HCT116 (cell line): ENCODE measurements around the gene FCN3. TPM values are rescaled to one million over a fixed set of nuclear protein-coding genes. Genes with fewer than 3 reads are reported as not detected.

Experiments
- ATAC-seq: fragments of 200-7000 bp; cut with Tn5 transposase; 2 replicates; pipeline ENCODE4 v1.9.1; 2020; ENCODE audit warnings: mild to moderate bottlenecking, moderate library complexity
- BruUV-seq: library from RNA; stranded (reverse); fragments of 400-500 nt; replicated peaks from 2 replicates; lab custom pipeline; 2021; lab: Mats Ljungman, UMichigan
- CTCF ChIA-PET: fragments of 300-600 bp; sonication (Branson Sonifier 250); formaldehyde crosslinking; loops from one replicate; lab custom pipeline; 2021; ENCODE audit warnings: antibody characterized with exemption; lab: Charles Lee
- POLR2A ChIA-PET: fragments of 300-600, 350-600 bp; sonication (Branson Sonifier 250); formaldehyde crosslinking; loops from one replicate; lab custom pipeline; 2021; ENCODE audit warnings: antibody characterized with exemption; lab: Charles Lee
- RAD21 ChIA-PET, 2 experiments: fragments of 300-600 bp; sonication (Branson Sonifier 250); formaldehyde crosslinking; loops; one replicate each; lab custom pipeline; 2023; ENCODE audit warnings: low total read pairs in 2 of 2; ENCODE audit not compliant: uncharacterized antibody in 2 of 2, unreplicated experiment in 2 of 2, low non-redundant PET in 1 of 2; lab: Charles Lee
- DNase-seq: peaks from one replicate; pipeline ENCODE4 v3.0.0-alpha.2; 2010; ENCODE audit warnings: low read depth, low spot score
- H2AFZ ChIP-seq: fragments of 200-600 bp; shearing (Covaris generic), sonication (generic); 2 replicates; pipeline ENCODE4 v1.6.1; 2017; ENCODE audit warnings: low read depth, mixed run types, mixed read lengths, antibody characterized with exemption, low read length; ENCODE audit not compliant: poor library complexity, severe bottlenecking
- H3K27ac ChIP-seq: 2 replicates; pipeline ENCODE4 v1.5.1; 2012; ENCODE audit warnings: low read depth, low read length
- H3K27me3 ChIP-seq: fragments of 200-600 bp; sonication (generic); 2 replicates; pipeline ENCODE4 v1.6.1; 2016; ENCODE audit warnings: mixed run types, low read length, mixed read lengths; ENCODE audit not compliant: insufficient read depth
- H3K36me3 ChIP-seq, 2 experiments: fragments of 200-500 bp in 1 of 2; fragments of 200-600 bp in 1 of 2; sonication (Bioruptor generic) in 1 of 2; sonication (generic) in 1 of 2; 2 replicates each; pipeline versions ENCODE4 v1.5.1 to v1.6.1; 2014 to 2016; ENCODE audit warnings: low read length in 2 of 2, inconsistent platforms in 1 of 2, mixed read lengths in 1 of 2, mixed run types in 1 of 2; ENCODE audit not compliant: insufficient read depth in 2 of 2, control insufficient read depth in 1 of 2
- H3K4me1 ChIP-seq, 2 experiments: fragments of 200-600 bp in 1 of 2; sonication (generic) in 1 of 2; 2 replicates each; pipeline versions ENCODE4 v1.5.1 to v1.6.1; 2012 to 2017; ENCODE audit warnings: low read length in 2 of 2, inconsistent platforms in 1 of 2, mild to moderate bottlenecking in 1 of 2, mixed read lengths in 1 of 2, mixed run types in 1 of 2, moderate library complexity in 1 of 2; ENCODE audit not compliant: insufficient read depth in 2 of 2, control insufficient read depth in 1 of 2
- H3K4me2 ChIP-seq: fragments of 200-600 bp; sonication (generic); 2 replicates; pipeline ENCODE4 v1.6.1; 2017; ENCODE audit warnings: mixed run types, low read length, mixed read lengths
- H3K4me3 ChIP-seq, 2 experiments: fragments of 200-600 bp in 1 of 2; sonication (generic) in 1 of 2; replicated peaks in 1 of 2; 2 replicates each; pipeline ENCODE4 v1.5.1; 2011 to 2016; ENCODE audit warnings: low read length in 2 of 2, control low read depth in 1 of 2, low read depth in 1 of 2, mild to moderate bottlenecking in 1 of 2, mixed read lengths in 1 of 2, mixed run types in 1 of 2
- H3K79me2 ChIP-seq: fragments of 200-600 bp; sonication (generic); 2 replicates; pipeline ENCODE4 v1.6.1; 2017; ENCODE audit warnings: mild to moderate bottlenecking, mixed run types, low read length, moderate library complexity, mixed read lengths; ENCODE audit not compliant: insufficient read depth
- H3K9ac ChIP-seq: fragments of 200-600 bp; sonication (generic); 2 replicates; pipeline ENCODE4 v1.6.1; 2016; ENCODE audit warnings: low read length, mixed read lengths
- H3K9me2 ChIP-seq: fragments of 200-600 bp; sonication (generic), shearing (Covaris generic); 2 replicates; pipeline ENCODE4 v1.6.1; 2017; ENCODE audit warnings: mixed run types, mild to moderate bottlenecking, moderate library complexity; ENCODE audit not compliant: insufficient read depth
- H3K9me3 ChIP-seq, 2 experiments: fragments of 200-500 bp in 1 of 2; fragments of 200-600 bp in 1 of 2; sonication (Bioruptor generic) in 1 of 2; sonication (generic) in 1 of 2; 2 replicates each; pipeline ENCODE4 v1.6.1; 2014 to 2017; ENCODE audit warnings: low read length in 2 of 2, mixed read lengths in 2 of 2, inconsistent platforms in 1 of 2, low read depth in 1 of 2, mild to moderate bottlenecking in 1 of 2, mixed run types in 1 of 2, moderate library complexity in 1 of 2; ENCODE audit not compliant: control insufficient read depth in 1 of 2, insufficient read depth in 1 of 2
- H4K20me1 ChIP-seq: fragments of 200-600 bp; sonication (generic), shearing (Covaris generic); 2 replicates; pipeline ENCODE4 v1.6.1; 2017; ENCODE audit warnings: mixed run types, mild to moderate bottlenecking, moderate library complexity; ENCODE audit not compliant: insufficient read depth
- ATF3 ChIP-seq: IDR thresholded peaks from 2 replicates; pipeline ENCODE4 v1.6.1; 2012
- CBX3 ChIP-seq: IDR thresholded peaks from 2 replicates; pipeline ENCODE4 v1.6.1; 2012; ENCODE audit warnings: low read depth
- CEBPB ChIP-seq: IDR thresholded peaks from 2 replicates; pipeline ENCODE4 v1.6.1; 2012; ENCODE audit warnings: low read depth
- ELF1 ChIP-seq: IDR thresholded peaks from 2 replicates; pipeline ENCODE4 v1.6.1; 2012; ENCODE audit warnings: low read depth, borderline replicate concordance
- EZH2 ChIP-seq: fragments of 200-600 bp; sonication (generic); IDR thresholded peaks from 2 replicates; pipeline ENCODE4 v1.6.1; 2017; ENCODE audit warnings: antibody characterized with exemption, mixed run types
- EZH2phosphoT487 ChIP-seq: fragments of 200-600 bp; IDR thresholded peaks from 2 replicates; pipeline ENCODE4 v1.6.1; 2018; ENCODE audit warnings: antibody characterized with exemption, borderline replicate concordance
- FOSL1 ChIP-seq: IDR thresholded peaks from 2 replicates; pipeline ENCODE4 v1.6.1; 2012; ENCODE audit warnings: low read depth
- MAX ChIP-seq: IDR thresholded peaks from 2 replicates; pipeline ENCODE4 v1.6.1; 2012
- POLR2A ChIP-seq: IDR thresholded peaks from 2 replicates; pipeline ENCODE4 v1.7.0; 2011; ENCODE audit warnings: borderline replicate concordance; ENCODE audit not compliant: insufficient read depth, insufficient read length; ENCODE audit errors: extremely low read depth
- POLR2AphosphoS5 ChIP-seq: IDR thresholded peaks from 2 replicates; pipeline ENCODE4 v1.6.1; 2011; ENCODE audit warnings: mild to moderate bottlenecking, low read depth, low read length, moderate library complexity
- TCF7L2 ChIP-seq: IDR thresholded peaks from 2 replicates; pipeline ENCODE4 v1.7.0; 2011; ENCODE audit warnings: borderline replicate concordance, inconsistent platforms; ENCODE audit not compliant: insufficient read depth, insufficient read length; ENCODE audit errors: extremely low read depth
- YY1 ChIP-seq: IDR thresholded peaks from 2 replicates; pipeline ENCODE4 v1.6.1; 2011; ENCODE audit warnings: low read length, low read depth, moderate library complexity, mild to moderate bottlenecking; ENCODE audit not compliant: insufficient replicate concordance; ENCODE audit errors: extremely low read depth
- ZBTB33 ChIP-seq: IDR thresholded peaks from 2 replicates; pipeline ENCODE4 v1.6.1; 2011; ENCODE audit warnings: mild to moderate bottlenecking, low read length, moderate library complexity; ENCODE audit not compliant: insufficient replicate concordance; ENCODE audit errors: extremely low read depth
- ZFX ChIP-seq: fragments of 450-650 bp; IDR thresholded peaks from 2 replicates; pipeline ENCODE4 v1.6.1; 2017
- ZNF274 ChIP-seq: fragments of 200-500 bp; sonication (Bioruptor generic); IDR thresholded peaks from 2 replicates; pipeline ENCODE4 v1.6.1; 2014; ENCODE audit warnings: mild to moderate bottlenecking, low read depth, low read length, inconsistent platforms
- intact Hi-C: fragments of 100-400 bp; cut with micrococcal nuclease; formaldehyde crosslinking; loops from 2 replicates; pipeline ENCODE4 v1.10.0; 2022
- total RNA-seq: library from RNA; stranded (reverse); gene quantifications from one replicate; pipeline ENCODE4 v1.2.1, GENCODE V29; 2021; ENCODE audit not compliant: unreplicated experiment

Gene FCN3
- total RNA-seq, 1 experiment from 2014 or later, result 1.2 TPM

GRCh38 chr1:27399251-27400025, 24.8 kb upstream of the FCN3 start (continued):
- no peak for TF ChIP-seq EZH2
- TF ChIP-seq POLR2A, result no peak
- TF ChIP-seq POLR2AphosphoS5, result no peak
- no peak for TF ChIP-seq EZH2phosphoT487
- no peak for TF ChIP-seq FOSL1
- no peak for TF ChIP-seq ELF1
- TF ChIP-seq ZNF274, result no peak
- TF ChIP-seq CEBPB, result no peak

- no peak for ATAC-seq
- TF ChIP-seq CBX3 (no peak), ZBTB33 (no peak), EZH2 (no peak), YY1 (no peak), CEBPB (no peak), FOSL1 (no peak), TCF7L2 (no peak), ZFX (no peak), ATF3 (no peak), MAX (no peak)
- H3K4me1 ChIP-seq, result peaks cover 5 to 30% of the 10 kb centered on the region in 2 experiments
- no peak for DNase-seq
- RAD21 ChIA-PET, result no interaction called here
- POLR2A ChIA-PET, result no interaction called here
- no peak overlapping the region for H3K4me2 ChIP-seq
- peaks cover 14% of the 10 kb centered on the region for H3K79me2 ChIP-seq
- H3K9me3 ChIP-seq, result no peaks in the 10 kb centered on the region
- H4K20me1 ChIP-seq, result no peaks in the 10 kb centered on the region
- peaks cover 0 to 12% of the 10 kb centered on the region in 2 experiments; a peak in 1 of 4 replicates for H3K36me3 ChIP-seq
- no peaks in the 10 kb centered on the region for H3K27me3 ChIP-seq
- no TSS peak for BruUV-seq
- no peak overlapping the region for H3K9ac ChIP-seq
- H3K4me3 ChIP-seq, result no peak overlapping the region
- no peaks in the 10 kb centered on the region for H3K9me2 ChIP-seq
- no peak overlapping the region for H3K27ac ChIP-seq
- no peak overlapping the region for H2AFZ ChIP-seq
- intact Hi-C loops, result loop anchor here (5.0 kb wide), 1 partner anchor 264 kb away; no protein-coding TSS in a partner anchor
- CTCF ChIA-PET, result interaction anchor here (4.2 kb wide), 1 partner anchor 98 kb away, joined by 65 read pairs; no protein-coding TSS in a partner anchor
These were observed 24.0 kb upstream of the FCN3 start for GRCh38 chr1:27398405-27399149.
